ENCODE data around the gene ARHGAP30.
"Not testable (repeated sequence)": the region's sequence is repeated elsewhere in the genome, so short reads cannot be mapped to it uniquely, and the experiment has no call there.

The ARHGAP30 gene

GRCh38 chr1:161037661-161038522, 31.8 kb downstream of the ARHGAP30 start:
- DNase-seq, result no peak

DNA sequence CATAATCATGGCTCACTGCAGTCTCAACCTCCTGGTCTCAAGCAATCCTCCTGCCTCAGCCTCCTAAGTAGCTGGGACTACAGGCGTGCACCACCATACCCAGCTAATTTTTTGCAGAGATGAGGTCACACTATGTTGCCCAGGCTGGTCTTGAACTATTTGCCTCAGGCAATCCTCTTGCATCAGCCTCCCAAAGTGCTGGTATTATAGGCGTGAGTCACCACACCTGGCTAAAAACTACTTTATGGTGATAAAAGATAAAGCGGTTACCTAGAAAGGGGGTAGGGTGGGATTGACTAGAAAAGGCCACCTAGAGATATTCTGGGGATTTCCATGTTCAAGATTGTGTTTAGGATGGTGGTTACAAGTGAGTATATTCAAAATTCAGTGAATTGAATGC, 35.9 kb downstream of the ARHGAP30 start:
- no peak for DNase-seq

- DNase-seq, result no peak
Observed at GRCh38 chr1:161032409-161032808, 37.3 kb downstream of the ARHGAP30 start.

DNA sequence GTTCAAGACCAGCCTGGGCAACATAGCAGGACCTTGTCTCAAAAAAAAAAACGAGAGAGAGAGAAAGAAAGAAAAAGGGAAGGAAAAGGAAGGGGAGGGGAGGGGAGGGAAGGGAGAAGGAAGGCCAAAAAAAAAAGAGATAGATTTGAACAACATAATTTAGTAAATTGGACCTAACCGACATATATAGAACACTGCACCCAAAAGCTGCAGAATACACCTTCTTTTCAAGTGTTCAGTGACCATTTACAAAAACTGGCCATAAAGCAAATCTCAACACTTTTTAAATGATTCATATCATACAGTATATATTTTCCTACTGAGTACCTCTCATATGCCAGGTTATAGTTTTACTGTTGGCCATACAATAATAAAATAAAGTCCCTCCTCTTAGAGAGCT, 37.8 kb downstream of the ARHGAP30 start:
- no peak for DNase-seq

- DNase-seq, result not testable (repeated sequence)
Observed at GRCh38 chr1:161029466-161029865, 40.2 kb downstream of the ARHGAP30 start.

DNA sequence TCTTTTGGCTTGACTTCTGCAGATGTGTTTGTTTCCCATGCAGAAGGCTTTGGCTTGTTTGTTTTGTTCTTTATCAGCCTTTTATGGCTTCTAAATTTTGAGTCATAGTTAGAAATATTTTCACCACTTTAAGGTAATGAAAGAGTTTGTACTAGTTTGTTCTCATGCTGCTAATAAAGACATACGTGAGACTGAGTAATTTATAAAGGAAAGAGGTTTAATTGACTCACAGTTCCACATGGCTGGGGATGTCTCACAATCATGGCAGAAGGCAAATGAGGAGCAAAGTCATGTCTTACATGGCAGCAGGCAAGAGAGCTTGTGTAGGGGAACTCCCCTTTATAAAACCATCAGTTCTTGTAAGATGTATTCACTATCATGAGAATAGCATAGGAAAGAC, 42.7 kb downstream of the ARHGAP30 start:
- DNase-seq, result not testable (repeated sequence)

DNA sequence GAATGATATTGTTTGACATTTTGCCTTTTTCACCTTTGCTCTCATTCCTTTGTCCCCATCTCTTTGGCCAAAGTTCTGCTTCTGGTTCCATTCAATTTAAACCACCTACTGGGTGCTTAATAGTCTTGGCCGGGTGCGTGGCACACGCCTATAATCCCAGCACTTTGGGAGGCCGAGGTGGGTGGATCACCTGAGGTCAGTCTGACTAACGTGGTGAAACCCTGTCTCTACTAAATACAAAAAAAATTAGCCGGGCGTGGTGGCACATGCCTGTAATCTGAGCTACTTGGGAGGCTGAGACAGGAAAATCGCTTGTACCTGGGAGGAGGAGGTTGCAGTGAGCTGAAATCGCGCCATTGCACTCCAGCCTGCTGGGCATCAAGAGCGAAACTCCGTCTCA, 47.3 kb downstream of the ARHGAP30 start:
- not testable (repeated sequence) for DNase-seq

DNA sequence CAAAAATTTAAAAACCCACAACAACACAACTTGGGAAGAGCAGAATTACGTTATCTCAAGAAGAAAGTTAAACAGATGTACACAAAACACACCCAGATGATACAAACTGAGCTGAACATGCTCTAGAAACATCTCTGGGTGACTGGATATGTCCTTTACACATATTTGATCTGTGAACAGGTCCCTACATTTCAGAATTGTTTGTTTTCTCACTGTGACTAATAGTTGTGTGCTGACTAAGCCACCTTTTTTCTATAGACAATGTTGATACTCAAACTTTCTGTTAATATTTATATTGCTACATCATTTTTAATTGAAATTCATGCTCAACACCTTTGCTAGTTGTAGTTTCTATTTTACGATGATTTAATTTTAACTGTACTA, 47.7 kb downstream of the ARHGAP30 start:
- DNase-seq, result no peak

GRCh38 chr1:161021165-161021969, 48.3 kb downstream of the ARHGAP30 start:
- no peak for DNase-seq

GRCh38 chr1:161020509-161021164, 49.1 kb downstream of the ARHGAP30 start, which contains the start of gene F11R:
TSS of gene F11R (minus strand) at chr1:161021152. CDS start at chr1:161021073, 79 bp downstream.
- no peak for DNase-seq

DNA sequence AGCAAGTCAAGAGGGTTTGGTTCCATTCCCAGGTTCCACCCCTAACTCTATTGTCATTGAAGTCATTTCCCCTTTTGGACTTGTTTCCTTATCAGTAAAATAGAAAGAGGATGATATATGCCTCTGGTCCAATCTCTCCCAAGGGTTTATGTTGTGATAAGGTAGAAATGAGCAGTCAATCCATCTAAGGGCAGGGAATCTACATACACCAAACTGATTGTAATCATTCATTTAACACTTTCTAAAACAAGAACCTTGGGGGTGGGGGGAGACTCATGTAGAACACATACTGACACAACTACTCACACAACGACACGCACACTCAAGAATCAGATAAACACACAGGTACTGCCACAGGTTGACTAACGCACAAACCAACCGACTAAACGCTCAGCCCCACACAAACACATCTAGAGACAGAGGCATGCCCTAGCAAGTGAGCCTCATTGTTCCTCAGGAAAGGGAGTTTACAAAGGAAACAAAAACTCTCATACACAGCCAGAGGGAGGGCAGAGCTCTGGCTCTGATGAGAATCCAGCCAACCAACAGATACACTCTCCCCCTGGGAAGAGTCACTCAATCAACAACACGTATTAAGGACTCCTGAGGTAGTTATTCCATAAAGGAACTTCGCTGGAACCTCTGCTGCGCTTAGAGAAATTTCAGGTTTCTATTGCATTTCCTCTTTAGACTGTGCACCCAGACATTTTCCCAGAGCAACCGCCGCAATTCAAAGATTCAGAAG, 49.8 kb downstream of the ARHGAP30 start:
- no peak for DNase-seq

DNA sequence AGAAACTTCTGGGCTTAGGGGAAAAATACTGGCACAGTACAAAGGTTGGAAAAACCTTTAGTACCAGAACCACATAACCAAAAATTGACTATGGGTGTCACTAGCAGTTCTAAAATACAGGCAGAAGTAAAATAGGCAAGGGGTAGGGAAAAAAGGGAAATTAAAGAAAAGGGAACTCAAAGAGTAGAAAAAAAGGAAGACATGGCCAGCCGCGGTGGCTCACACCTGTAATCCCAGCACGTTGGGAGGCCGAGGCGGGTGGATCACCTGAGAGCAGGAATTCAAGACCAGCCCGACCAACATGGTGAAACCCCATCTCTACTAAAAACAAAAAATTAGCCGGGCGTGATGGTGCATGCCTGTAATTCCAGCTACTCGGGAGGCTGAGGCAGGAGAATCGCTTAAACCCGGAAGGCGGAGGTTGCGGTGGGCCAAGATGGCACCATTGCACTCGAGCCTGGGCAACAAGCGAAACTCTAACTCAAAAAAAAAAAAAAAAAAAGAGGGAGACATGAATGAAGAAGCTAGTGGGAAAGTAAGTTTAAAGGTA, 50.5 kb downstream of the ARHGAP30 start:
- not testable (repeated sequence) for DNase-seq

GRCh38 chr1:161018631-161018930, 51.1 kb downstream of the ARHGAP30 start:
- DNase-seq, result no peak

DNA sequence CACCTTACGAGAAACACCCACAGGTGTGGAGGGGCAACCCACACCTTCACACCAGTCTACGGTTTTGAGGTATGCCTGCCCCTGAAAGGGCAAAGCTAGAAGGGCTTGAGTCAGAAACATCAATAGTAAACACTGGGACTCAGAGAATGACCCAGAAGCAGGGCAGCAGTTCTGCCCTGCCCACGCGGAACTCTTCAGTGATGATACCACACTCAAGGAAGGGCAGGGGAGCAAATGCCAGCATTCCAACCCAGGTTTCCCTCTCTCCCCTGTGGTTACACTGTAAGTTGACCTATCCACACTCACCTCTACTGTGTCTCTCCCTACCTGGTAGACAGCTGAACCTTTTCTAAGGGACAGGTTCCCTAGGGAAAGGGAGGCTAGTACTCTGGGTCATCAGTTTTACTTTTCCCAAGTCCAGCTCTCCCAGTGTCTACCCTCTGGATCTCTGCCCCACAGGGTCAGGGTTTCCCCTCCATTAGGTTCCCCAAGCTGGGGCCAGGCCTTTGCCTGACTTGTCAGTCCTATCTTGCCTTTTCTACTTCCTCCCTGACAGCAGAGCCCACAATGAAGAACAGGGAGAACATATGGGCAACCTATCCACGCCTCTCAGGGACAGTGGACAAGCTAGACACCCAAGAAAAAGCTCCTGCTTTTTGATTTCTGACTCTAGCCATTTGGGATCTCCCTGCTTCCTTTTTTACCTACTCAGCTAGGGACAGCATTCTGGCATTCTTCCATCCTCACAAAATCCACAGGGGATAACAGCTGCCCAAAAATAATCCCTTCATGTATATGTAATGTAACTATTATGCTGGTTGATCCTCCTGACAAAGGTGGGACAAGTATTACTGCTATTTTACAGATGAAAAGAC, 51.7 kb downstream of the ARHGAP30 start:
- DNase-seq, result no peak

DNA sequence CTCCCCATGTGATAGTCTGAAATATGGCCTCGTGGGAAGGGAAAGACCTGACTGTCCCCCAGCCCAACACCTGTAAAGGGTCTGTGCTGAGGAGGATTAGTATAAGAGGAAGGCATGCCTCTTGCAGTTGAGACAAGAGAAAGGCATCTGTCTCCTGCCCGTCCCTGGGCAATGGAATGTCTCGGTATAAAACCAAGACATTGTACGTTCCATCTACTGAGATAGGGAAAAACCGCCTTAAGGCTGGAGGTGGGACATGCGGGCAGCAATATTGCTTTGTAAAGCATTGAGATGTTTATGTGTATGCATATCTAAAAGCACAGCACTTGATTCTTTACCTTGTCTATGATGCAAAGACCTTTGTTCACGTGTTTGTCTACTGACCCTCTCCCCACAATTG, 52.5 kb downstream of the ARHGAP30 start:
- DNase-seq, result not testable (repeated sequence)

- not testable (repeated sequence) for DNase-seq
Observed at GRCh38 chr1:161016683-161017082, 53.0 kb downstream of the ARHGAP30 start.

DNA sequence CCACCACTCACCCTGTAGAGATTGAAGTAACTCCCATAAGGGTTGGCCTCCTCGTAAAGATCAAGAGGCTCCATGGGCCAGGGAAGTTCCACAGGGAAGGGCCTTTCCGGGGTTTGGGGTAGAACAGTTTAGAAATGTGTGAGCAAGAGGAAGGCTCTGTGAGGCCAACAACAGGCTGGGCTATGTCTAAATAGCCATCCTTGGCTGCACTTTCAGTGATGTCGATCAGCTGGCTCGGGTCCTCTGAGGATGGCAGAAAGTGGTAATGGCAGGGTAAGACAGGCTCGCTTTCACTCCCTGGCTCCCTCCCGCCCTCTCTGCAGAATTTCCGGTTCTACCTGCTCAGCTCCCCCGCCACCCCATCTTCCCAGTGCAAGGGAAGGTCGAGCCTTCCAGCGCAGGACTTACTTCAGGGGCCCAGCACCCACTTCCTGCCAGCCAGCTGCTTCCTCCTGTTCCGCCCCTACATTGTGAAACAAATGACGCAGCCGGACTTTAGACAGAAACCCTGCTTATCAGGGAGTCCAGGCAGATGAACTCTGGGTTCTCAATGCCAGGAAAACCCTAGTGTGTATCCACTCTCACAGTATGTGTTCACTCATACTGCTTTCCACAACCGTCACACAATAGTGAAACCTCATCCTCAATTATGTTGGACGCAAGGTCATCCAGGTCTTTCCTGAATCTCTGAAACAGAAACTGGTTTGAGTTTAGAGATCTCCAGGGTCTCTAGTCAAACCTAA, 56.0 kb downstream of the ARHGAP30 start:
- peak; percentile 15 for DNase-seq

DNA sequence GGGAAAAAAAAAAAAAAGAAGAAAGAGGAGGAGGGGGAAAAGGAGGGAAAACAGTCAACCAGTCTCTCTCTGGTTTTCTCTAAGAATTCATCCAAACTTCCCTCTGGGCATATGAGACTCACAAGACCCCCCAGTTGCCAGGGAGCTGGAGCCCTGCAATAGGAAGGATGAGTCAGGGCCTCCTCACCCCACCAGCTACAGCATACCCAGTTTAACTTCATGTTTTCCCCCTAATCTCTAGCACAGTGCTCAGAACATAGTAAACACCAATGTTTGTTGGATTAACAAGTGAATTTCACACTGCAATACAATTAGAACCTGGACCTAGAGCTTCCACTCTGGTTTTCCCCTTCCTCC, 56.6 kb downstream of the ARHGAP30 start:
- no peak for DNase-seq

GRCh38 chr1:161012420-161012819, 57.3 kb downstream of the ARHGAP30 start:
- DNase-seq, result no peak

GRCh38 chr1:161009602-161010211, 60.0 kb downstream of the ARHGAP30 start:
- no peak for DNase-seq
